Spinal cord (tissue), 4 donors: Measurements from ENCODE around the gene SMIM7. TPM values are rescaled to one million over a fixed set of nuclear protein-coding genes. Genes with fewer than 3 reads are reported as not detected.

Source experiments
- polyA plus RNA-seq, 2 donors: library from polyadenylated mRNA; unstranded; fragments of 120-200 nt; gene quantifications; one replicate each; pipeline ENCODE4 v1.2.1, GENCODE V29; 2013; ENCODE audit not compliant: insufficient read length in 2 of 2
- total RNA-seq, 2 donors: library from RNA; depleted of rRNA in 1 of 2; stranded (reverse); fragments of 120-200 nt in 1 of 2; fragments of >200 nt in 1 of 2; gene quantifications; one replicate each; pipeline versions ENCODE4 v1.2.3 to v1.2.4, GENCODE V29; 2013 to 2014

The SMIM7 gene
- total and polyA plus RNA-seq, 4 donors: 70.9 to 127 (median 104) TPM

Other genes with a start within 250 kb of the SMIM7 start
- 10 to 100 TPM; 16.6 to 17.6 TPM for gene EPS15L1, start 188.2 kb downstream of the SMIM7 start, total RNA-seq
- gene EPS15L1, start 188.2 kb downstream of the SMIM7 start, polyA plus RNA-seq: 10 to 100 TPM; 34.3 to 46.6 TPM
- under 1 TPM; 0.20 to 0.39 TPM for gene CALR3, start 164.0 kb downstream of the SMIM7 start, total RNA-seq
- not detected for gene CALR3, start 164.0 kb downstream of the SMIM7 start, polyA plus RNA-seq
- 1 to 10 TPM; 3.7 to 6.1 TPM for gene C19orf44, start 163.8 kb downstream of the SMIM7 start, total RNA-seq
- gene C19orf44, start 163.8 kb downstream of the SMIM7 start, polyA plus RNA-seq: 10 to 100 TPM; 15.1 to 15.6 TPM
- gene CHERP, start 117.7 kb downstream of the SMIM7 start, total RNA-seq: 1 to 10 TPM; 6.2 to 9.9 TPM
- 10 to 100 TPM; 57.2 to 58.3 TPM for gene CHERP, start 117.7 kb downstream of the SMIM7 start, polyA plus RNA-seq
- 10 to 100 TPM; 24.1 to 26.0 TPM for gene SLC35E1, start 87.7 kb downstream of the SMIM7 start, total RNA-seq
- 10 to 100 TPM; 42.3 to 61.4 TPM for gene SLC35E1, start 87.7 kb downstream of the SMIM7 start, polyA plus RNA-seq
- gene MED26, start 31.9 kb downstream of the SMIM7 start, total RNA-seq: 1 to 10 TPM; 4.0 to 6.9 TPM
- 1 to 10 TPM; 9.2 TPM for gene MED26, start 31.9 kb downstream of the SMIM7 start, polyA plus RNA-seq
- gene TMEM38A, start 995 bp upstream of the SMIM7 start, total RNA-seq: 10 to 100 TPM in 1 of 2 donors, 1 to 10 TPM in 1; 8.8 to 18.6 TPM
- gene TMEM38A, start 995 bp upstream of the SMIM7 start, polyA plus RNA-seq: 10 to 100 TPM; 15.3 to 20.3 TPM
- 10 to 100 TPM in 1 of 2 donors, 1 to 10 TPM in 1; 1.3 to 19.1 TPM for gene NWD1, start 59.7 kb upstream of the SMIM7 start, total RNA-seq
- gene NWD1, start 59.7 kb upstream of the SMIM7 start, polyA plus RNA-seq: 1 to 10 TPM; 1.1 to 1.2 TPM
- gene SIN3B, start 169.3 kb upstream of the SMIM7 start, total RNA-seq: 10 to 100 TPM; 33.5 to 38.0 TPM
- gene SIN3B, start 169.3 kb upstream of the SMIM7 start, polyA plus RNA-seq: 100 to 1,000 TPM in 1 of 2 donors, 10 to 100 TPM in 1; 86.3 to 106 TPM
- under 1 TPM; 0.10 to 0.17 TPM for gene F2RL3, start 228.9 kb upstream of the SMIM7 start, total RNA-seq
- under 1 TPM; 0.16 to 0.45 TPM for gene F2RL3, start 228.9 kb upstream of the SMIM7 start, polyA plus RNA-seq